Brain microvascular endothelial cell (primary cell): ENCODE data around the gene GXYLT1.
"Not testable (repeated sequence)": the region's sequence is repeated elsewhere in the genome, so short reads cannot be mapped to it uniquely, and the experiment has no call there.

Experiments used
- DNase-seq: peaks from one replicate; pipeline ENCODE4 v3.0.0-alpha.2; 2020
- H3K27ac ChIP-seq: fragments of 250-450 bp; sonication (Bioruptor Pico); 2 replicates; pipeline ENCODE4 v1.5.1; 2020; ENCODE audit warnings: mild to moderate bottlenecking, moderate library complexity
- H3K27me3 ChIP-seq: fragments of 250-450 bp; sonication (Bioruptor Pico); replicated peaks from 2 replicates; pipeline ENCODE4 v1.5.1; 2020; ENCODE audit warnings: mild to moderate bottlenecking
- H3K36me3 ChIP-seq: fragments of 250-450 bp; sonication (Bioruptor Pico); replicated peaks from 2 replicates; pipeline ENCODE4 v1.5.1; 2020; ENCODE audit warnings: mild to moderate bottlenecking
- H3K4me3 ChIP-seq: 2 replicates; pipeline ENCODE4 v1.5.1; 2011; ENCODE audit warnings: low read depth, mild to moderate bottlenecking, control low read depth, low read length, moderate library complexity
- in situ Hi-C: cut with HindIII; loops from 2 replicates; pipeline ENCODE4 v1.10.0; 2017; ENCODE audit warnings: low sequenced_read_pairs, low pct_ligation_motif_present
- TF ChIP-seq, protein P1 (sequence below): IDR thresholded peaks from 2 replicates; pipeline ENCODE4 v1.5.1; 2011; ENCODE audit warnings: low read depth, mild to moderate bottlenecking, moderate library complexity, low read length, control low read depth, inconsistent platforms; ENCODE audit errors: missing control alignments

Gene GXYLT1

DNA sequence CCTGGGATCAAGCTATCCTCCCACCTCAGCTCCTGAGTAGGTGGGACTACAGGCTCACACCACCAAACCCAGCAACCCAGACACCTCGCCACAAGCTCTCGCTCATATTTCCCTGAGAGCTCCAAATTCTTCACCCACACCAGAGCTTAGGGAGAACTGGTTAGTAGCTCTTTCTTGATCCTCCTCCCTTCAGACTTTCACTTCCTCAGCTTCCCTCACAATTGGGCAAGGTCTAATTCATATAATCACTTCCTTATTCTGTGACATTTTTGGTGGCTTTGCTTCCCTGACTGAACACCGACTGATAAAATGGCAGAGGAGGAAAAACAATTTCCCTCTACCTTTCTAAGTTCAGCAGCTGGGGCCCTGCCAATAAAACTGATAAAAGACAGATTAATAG is 88.5 kb downstream of the GXYLT1 start:
- in situ Hi-C loops: no loop called here
- TF ChIP-seq, protein P1, sequence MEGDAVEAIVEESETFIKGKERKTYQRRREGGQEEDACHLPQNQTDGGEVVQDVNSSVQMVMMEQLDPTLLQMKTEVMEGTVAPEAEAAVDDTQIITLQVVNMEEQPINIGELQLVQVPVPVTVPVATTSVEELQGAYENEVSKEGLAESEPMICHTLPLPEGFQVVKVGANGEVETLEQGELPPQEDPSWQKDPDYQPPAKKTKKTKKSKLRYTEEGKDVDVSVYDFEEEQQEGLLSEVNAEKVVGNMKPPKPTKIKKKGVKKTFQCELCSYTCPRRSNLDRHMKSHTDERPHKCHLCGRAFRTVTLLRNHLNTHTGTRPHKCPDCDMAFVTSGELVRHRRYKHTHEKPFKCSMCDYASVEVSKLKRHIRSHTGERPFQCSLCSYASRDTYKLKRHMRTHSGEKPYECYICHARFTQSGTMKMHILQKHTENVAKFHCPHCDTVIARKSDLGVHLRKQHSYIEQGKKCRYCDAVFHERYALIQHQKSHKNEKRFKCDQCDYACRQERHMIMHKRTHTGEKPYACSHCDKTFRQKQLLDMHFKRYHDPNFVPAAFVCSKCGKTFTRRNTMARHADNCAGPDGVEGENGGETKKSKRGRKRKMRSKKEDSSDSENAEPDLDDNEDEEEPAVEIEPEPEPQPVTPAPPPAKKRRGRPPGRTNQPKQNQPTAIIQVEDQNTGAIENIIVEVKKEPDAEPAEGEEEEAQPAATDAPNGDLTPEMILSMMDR: no peak
- H3K27me3 ChIP-seq: no peaks in the 10 kb centered on the region
- H3K27ac ChIP-seq: no peak overlapping the region
- DNase-seq: no peak
- no peak overlapping the region for H3K4me3 ChIP-seq
- H3K36me3 ChIP-seq: no peaks in the 10 kb centered on the region

DNA sequence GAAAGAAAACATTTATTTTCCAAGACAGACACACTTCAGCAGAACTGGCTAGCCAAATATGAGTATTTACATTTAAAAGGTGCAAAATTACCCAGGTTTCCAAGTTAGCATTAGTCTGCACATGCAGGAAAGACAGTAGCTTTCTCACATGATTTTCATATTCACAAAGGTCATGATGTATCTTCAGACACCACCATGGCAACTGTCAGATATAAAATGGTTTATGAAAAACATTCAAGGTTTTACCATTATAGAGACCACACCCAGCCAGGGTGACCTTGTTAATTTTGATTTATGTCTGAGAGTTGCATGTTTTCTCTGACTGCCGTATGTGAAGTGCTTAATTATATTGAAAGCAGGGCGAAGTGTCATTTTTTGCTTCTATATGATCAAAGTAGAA is 91.2 kb downstream of the GXYLT1 start:
- no peak overlapping the region for H3K4me3 ChIP-seq
- no peaks in the 10 kb centered on the region for H3K36me3 ChIP-seq
- TF ChIP-seq, protein P1: no peak
- H3K27ac ChIP-seq: no peak overlapping the region
- in situ Hi-C loops: no loop called here
- H3K27me3 ChIP-seq: no peaks in the 10 kb centered on the region
- no peak for DNase-seq

DNA sequence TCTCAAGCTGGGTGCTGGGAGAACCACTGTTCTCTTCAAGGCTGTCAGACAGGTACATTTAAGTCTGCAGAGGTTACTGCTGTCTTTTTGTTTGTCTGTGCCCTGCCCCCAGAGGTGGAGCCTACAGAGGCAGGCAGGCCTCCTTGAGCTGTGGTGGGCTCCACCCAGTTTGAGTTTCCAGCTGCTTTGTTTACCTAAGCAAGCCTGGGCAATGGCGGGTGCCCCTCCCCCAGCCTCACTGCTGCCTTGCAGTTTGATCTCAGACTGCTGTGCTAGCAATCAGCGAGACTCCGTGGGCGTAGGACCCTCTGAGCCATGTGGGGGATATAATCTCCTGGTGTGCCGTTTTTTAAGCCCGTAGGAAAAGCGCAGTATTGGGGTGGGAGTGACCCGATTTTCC is 95.7 kb downstream of the GXYLT1 start:
- H3K27me3 ChIP-seq, H3K36me3 ChIP-seq, H3K4me3 ChIP-seq, in situ Hi-C loops, DNase-seq, H3K27ac ChIP-seq: not testable (repeated sequence)

DNA sequence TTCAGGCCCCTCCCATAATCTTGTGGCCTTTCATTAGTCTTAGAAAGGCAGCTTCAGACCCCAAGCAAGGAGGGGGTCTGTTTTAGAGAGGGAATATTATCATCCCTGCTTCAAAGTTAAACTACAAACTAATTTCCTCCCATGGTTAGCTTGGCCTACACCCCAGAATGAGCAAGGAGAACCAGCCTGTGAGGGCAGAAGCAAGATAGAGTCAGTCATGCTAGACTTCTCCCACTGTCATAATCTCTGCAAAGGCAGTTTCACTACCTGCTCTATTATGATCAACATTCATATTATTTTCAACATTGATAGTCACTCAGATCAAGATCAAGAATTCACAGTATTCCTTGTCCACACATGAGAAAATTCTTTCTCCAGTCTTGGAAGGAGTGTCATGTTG is 105.1 kb downstream of the GXYLT1 start:
- in situ Hi-C loops: no loop called here
- Histone ChIP-seq H3K27ac (no peak overlapping the region), H3K36me3 (no peaks in the 10 kb centered on the region), H3K27me3 (no peaks in the 10 kb centered on the region), H3K4me3 (no peak overlapping the region)
- DNase-seq: no peak
- TF ChIP-seq, protein P1: no peak

DNA sequence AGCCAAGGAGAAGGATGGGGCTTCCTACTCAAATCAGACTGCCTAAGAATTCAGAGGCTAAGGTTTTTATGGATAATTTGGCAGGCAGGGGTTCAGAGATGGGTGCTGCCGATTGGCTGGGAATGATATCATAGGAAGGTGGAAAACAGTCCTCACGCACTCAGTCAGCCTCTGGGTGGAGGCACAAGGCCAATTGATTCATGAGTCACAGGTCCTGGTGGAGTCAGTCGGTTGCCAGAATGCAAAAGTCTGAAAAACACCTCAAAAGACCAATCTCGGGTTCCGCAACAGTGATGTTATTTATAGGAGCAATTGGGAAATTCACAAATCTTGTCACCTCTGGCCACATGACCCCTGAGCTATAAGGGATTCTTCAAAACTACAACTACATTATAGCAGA is 105.5 kb downstream of the GXYLT1 start:
- in situ Hi-C loops: no loop called here
- no peak overlapping the region for H3K4me3 ChIP-seq
- no peak overlapping the region for H3K27ac ChIP-seq
- TF ChIP-seq, protein P1: no peak
- no peaks in the 10 kb centered on the region for H3K27me3 ChIP-seq
- no peaks in the 10 kb centered on the region for H3K36me3 ChIP-seq
- peak; percentile 59 for DNase-seq

DNA sequence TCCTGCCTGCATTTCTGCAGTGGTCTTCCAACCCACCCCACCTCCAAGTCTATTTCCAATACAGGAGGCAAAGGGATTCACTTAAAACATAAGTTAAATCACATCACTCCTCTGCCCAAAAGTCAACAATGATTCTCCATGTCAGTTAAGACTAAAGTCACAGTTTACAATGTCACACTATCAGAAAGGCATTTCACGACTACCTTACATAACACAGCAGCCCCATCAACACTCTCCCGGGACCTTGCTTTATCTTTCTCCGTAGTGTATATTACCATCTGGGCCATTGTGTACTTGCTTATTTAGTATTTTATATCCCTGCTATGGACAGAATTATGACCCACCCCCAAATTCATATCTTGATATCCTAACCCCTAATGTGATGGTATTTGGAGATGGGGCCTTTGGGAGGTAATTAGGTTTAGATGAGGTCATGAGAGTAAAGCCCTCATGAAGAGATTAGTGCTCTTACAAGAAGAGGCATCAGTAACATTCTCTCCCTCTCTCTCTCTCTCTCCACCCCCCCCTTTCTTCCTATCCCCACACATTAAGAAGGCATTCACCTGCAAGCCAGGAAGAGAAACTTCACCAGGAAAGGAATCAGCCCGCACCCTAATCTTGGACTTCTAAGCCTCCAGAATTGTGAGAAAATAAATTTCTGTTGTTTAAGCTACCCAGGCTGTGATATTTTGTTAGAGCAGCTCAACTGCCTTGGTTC is 112.7 kb downstream of the GXYLT1 start:
- no peak for DNase-seq
- H3K36me3 ChIP-seq: no peaks in the 10 kb centered on the region

More for the DNA sequence above, 112.7 kb downstream of the GXYLT1 start:
- H3K4me3 ChIP-seq: no peak overlapping the region
- in situ Hi-C loops: no loop called here
- TF ChIP-seq, protein P1: no peak
- no peaks in the 10 kb centered on the region for H3K27me3 ChIP-seq
- no peak overlapping the region for H3K27ac ChIP-seq
